HEK293 (cell line): ENCODE data around the gene MTMR12.

ENCODE experiments used
- GLIS2 ChIP-seq: fragments of 450-650 bp; formaldehyde crosslinking; IDR thresholded peaks from 2 replicates; pipeline ENCODE4 v1.5.1; 2016; ENCODE audit warnings: missing biosample characterization, missing genetic modification characterization
- HOXD13 ChIP-seq: sonication (generic); formaldehyde crosslinking; IDR thresholded peaks from 2 replicates; pipeline ENCODE4 v1.8.0; 2022; ENCODE audit warnings: missing genetic modification reagents, borderline replicate concordance
- KLF7 ChIP-seq: fragments of 450-650 bp; formaldehyde crosslinking; IDR thresholded peaks from 2 replicates; pipeline ENCODE4 v1.5.1; 2016; ENCODE audit warnings: missing biosample characterization, missing genetic modification characterization, borderline replicate concordance
- PRDM1 ChIP-seq: fragments of 450-650 bp; formaldehyde crosslinking; IDR thresholded peaks from 2 replicates; pipeline ENCODE4; 2016; ENCODE audit warnings: missing biosample characterization, missing genetic modification characterization
- TRIM28 ChIP-seq: IDR thresholded peaks from 2 replicates; pipeline ENCODE4 v1.6.1; 2011; ENCODE audit warnings: low read length, control low read depth, borderline replicate concordance
- ZBTB8A ChIP-seq: fragments of 450-650 bp; formaldehyde crosslinking; IDR thresholded peaks from 2 replicates; pipeline ENCODE4 v1.5.1; 2016; ENCODE audit warnings: missing biosample characterization, missing genetic modification characterization
- ZEB2 ChIP-seq: fragments of 450-650 bp; formaldehyde crosslinking; IDR thresholded peaks from 2 replicates; pipeline ENCODE4 v1.5.1; 2016; ENCODE audit warnings: missing biosample characterization, missing genetic modification characterization
- ZFP37 ChIP-seq: fragments of 450-650 bp; formaldehyde crosslinking; IDR thresholded peaks from 2 replicates; pipeline ENCODE4 v1.5.1; 2016; ENCODE audit warnings: missing biosample characterization, missing genetic modification characterization
- ZNF311 ChIP-seq: fragments of 450-650 bp; formaldehyde crosslinking; IDR thresholded peaks from 2 replicates; pipeline ENCODE4 v1.5.1; 2017; ENCODE audit warnings: missing biosample characterization, missing genetic modification characterization, borderline replicate concordance
- ZNF354C ChIP-seq: fragments of 450-650 bp; formaldehyde crosslinking; IDR thresholded peaks from 2 replicates; pipeline ENCODE4 v1.5.1; 2016; ENCODE audit warnings: missing biosample characterization, missing genetic modification characterization, low read depth, borderline replicate concordance
- ZNF529 ChIP-seq: fragments of 450-650 bp; formaldehyde crosslinking; IDR thresholded peaks from 2 replicates; pipeline ENCODE4 v1.5.1; 2017; ENCODE audit warnings: missing genetic modification characterization, missing biosample characterization; ENCODE audit not compliant: insufficient replicate concordance
- ZNF530 ChIP-seq: fragments of 450-650 bp; formaldehyde crosslinking; IDR thresholded peaks from 2 replicates; pipeline ENCODE4 v1.5.1; 2016; ENCODE audit warnings: low read depth, missing biosample characterization, missing genetic modification characterization
- ZNF548 ChIP-seq: fragments of 450-650 bp; formaldehyde crosslinking; IDR thresholded peaks from 2 replicates; pipeline ENCODE4 v1.5.1; 2016; ENCODE audit warnings: missing biosample characterization, missing genetic modification characterization
- ZNF558 ChIP-seq: fragments of 450-650 bp; formaldehyde crosslinking; IDR thresholded peaks from 2 replicates; pipeline ENCODE4 v1.5.1; 2016; ENCODE audit warnings: missing biosample characterization, missing genetic modification characterization
- ZNF571 ChIP-seq: fragments of 450-650 bp; formaldehyde crosslinking; IDR thresholded peaks from 2 replicates; pipeline ENCODE4 v1.5.0; 2017; ENCODE audit warnings: missing biosample characterization, missing genetic modification characterization
- ZNF623 ChIP-seq: fragments of 450-650 bp; formaldehyde crosslinking; IDR thresholded peaks from 2 replicates; pipeline ENCODE4 v1.5.1; 2016; ENCODE audit warnings: missing biosample characterization, missing genetic modification characterization
- ZNF654 ChIP-seq: fragments of 450-650 bp; formaldehyde crosslinking; IDR thresholded peaks from 2 replicates; pipeline ENCODE4 v1.5.1; 2016; ENCODE audit warnings: low read depth, missing biosample characterization, missing genetic modification characterization
- ZNF660 ChIP-seq: fragments of 450-650 bp; IDR thresholded peaks from 2 replicates; pipeline ENCODE4 v1.5.1; 2018; ENCODE audit warnings: missing biosample characterization, mild to moderate bottlenecking, missing genetic modification characterization
- ZNF747 ChIP-seq: fragments of 450-650 bp; formaldehyde crosslinking; IDR thresholded peaks from 2 replicates; pipeline ENCODE4 v1.5.1; 2016; ENCODE audit warnings: missing biosample characterization, missing genetic modification characterization
- ZNF776 ChIP-seq: fragments of 450-650 bp; formaldehyde crosslinking; IDR thresholded peaks from 2 replicates; pipeline ENCODE4 v1.5.0; 2017; ENCODE audit warnings: missing biosample characterization, missing genetic modification characterization, borderline replicate concordance
- TF ChIP-seq, protein P1 (sequence below): fragments of 450-650 bp; formaldehyde crosslinking; IDR thresholded peaks from 2 replicates; pipeline ENCODE4 v1.5.1; 2016; ENCODE audit warnings: missing biosample characterization, missing genetic modification characterization
- TF ChIP-seq, protein P2 (sequence below): fragments of 450-650 bp; formaldehyde crosslinking; IDR thresholded peaks from 2 replicates; pipeline ENCODE4 v1.5.1; 2017; ENCODE audit warnings: missing biosample characterization, missing genetic modification characterization
- TF ChIP-seq, protein P3 (sequence below): fragments of 450-650 bp; IDR thresholded peaks from 2 replicates; pipeline ENCODE4 v1.5.1; 2018; ENCODE audit warnings: missing biosample characterization, mild to moderate bottlenecking, missing genetic modification characterization
- TF ChIP-seq, protein P4 (sequence below): fragments of 450-650 bp; formaldehyde crosslinking; IDR thresholded peaks from 2 replicates; pipeline ENCODE4 v1.5.1; 2016; ENCODE audit warnings: missing biosample characterization, missing genetic modification characterization, low read depth
- TF ChIP-seq, protein P5 (sequence below): fragments of 450-650 bp; formaldehyde crosslinking; IDR thresholded peaks from 2 replicates; pipeline ENCODE4 v1.5.1; 2016; ENCODE audit warnings: missing biosample characterization, missing genetic modification characterization
- TF ChIP-seq, protein P6 (sequence below): fragments of 450-650 bp; formaldehyde crosslinking; IDR thresholded peaks from 2 replicates; pipeline ENCODE4 v1.5.1; 2016; ENCODE audit warnings: missing biosample characterization, missing genetic modification characterization
- TF ChIP-seq, protein P7 (sequence below): fragments of 450-650 bp; formaldehyde crosslinking; IDR thresholded peaks from 2 replicates; pipeline ENCODE4 v1.5.1; 2016; ENCODE audit warnings: missing biosample characterization, missing genetic modification characterization

MTMR12 gene

DNA sequence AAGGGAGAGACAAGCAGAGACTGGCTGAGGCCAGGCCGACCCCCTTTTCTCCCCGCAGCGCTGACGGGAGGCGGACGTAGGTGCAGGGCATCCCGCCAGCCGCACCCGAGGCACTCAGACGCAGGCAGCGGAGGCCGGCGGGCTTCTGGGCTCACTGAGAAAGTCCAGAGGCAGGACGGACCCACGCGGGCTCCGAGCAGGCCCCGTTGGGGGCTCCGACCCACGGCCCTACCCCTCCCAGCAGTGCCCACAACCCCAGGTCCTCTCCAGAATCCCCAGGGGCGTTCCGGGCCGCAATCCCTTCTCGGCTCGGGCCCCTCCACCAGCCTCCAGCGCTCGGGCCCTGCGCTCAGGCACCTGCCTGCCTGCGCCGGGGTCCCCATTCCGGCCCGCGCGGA is 543 bp downstream of the MTMR12 start (continued):
- TF ChIP-seq, protein P1, sequence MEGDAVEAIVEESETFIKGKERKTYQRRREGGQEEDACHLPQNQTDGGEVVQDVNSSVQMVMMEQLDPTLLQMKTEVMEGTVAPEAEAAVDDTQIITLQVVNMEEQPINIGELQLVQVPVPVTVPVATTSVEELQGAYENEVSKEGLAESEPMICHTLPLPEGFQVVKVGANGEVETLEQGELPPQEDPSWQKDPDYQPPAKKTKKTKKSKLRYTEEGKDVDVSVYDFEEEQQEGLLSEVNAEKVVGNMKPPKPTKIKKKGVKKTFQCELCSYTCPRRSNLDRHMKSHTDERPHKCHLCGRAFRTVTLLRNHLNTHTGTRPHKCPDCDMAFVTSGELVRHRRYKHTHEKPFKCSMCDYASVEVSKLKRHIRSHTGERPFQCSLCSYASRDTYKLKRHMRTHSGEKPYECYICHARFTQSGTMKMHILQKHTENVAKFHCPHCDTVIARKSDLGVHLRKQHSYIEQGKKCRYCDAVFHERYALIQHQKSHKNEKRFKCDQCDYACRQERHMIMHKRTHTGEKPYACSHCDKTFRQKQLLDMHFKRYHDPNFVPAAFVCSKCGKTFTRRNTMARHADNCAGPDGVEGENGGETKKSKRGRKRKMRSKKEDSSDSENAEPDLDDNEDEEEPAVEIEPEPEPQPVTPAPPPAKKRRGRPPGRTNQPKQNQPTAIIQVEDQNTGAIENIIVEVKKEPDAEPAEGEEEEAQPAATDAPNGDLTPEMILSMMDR (tag by site-specific recombination): no peak
- no peak for TF ChIP-seq ZNF530
- TF ChIP-seq, protein P2, sequence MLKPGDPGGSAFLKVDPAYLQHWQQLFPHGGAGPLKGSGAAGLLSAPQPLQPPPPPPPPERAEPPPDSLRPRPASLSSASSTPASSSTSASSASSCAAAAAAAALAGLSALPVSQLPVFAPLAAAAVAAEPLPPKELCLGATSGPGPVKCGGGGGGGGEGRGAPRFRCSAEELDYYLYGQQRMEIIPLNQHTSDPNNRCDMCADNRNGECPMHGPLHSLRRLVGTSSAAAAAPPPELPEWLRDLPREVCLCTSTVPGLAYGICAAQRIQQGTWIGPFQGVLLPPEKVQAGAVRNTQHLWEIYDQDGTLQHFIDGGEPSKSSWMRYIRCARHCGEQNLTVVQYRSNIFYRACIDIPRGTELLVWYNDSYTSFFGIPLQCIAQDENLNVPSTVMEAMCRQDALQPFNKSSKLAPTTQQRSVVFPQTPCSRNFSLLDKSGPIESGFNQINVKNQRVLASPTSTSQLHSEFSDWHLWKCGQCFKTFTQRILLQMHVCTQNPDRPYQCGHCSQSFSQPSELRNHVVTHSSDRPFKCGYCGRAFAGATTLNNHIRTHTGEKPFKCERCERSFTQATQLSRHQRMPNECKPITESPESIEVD: no peak
- TF ChIP-seq ZNF623: no peak
- TF ChIP-seq KLF7 (tag by site-specific recombination): 0 out of 2 replicates have a peak, but pooled peaks have one; percentile 25
- TF ChIP-seq ZNF660: 0 out of 2 replicates have a peak, but pooled peaks have one; percentile 44
- TF ChIP-seq ZNF776 (tag by site-specific recombination): no peak
- TF ChIP-seq, protein P3, sequence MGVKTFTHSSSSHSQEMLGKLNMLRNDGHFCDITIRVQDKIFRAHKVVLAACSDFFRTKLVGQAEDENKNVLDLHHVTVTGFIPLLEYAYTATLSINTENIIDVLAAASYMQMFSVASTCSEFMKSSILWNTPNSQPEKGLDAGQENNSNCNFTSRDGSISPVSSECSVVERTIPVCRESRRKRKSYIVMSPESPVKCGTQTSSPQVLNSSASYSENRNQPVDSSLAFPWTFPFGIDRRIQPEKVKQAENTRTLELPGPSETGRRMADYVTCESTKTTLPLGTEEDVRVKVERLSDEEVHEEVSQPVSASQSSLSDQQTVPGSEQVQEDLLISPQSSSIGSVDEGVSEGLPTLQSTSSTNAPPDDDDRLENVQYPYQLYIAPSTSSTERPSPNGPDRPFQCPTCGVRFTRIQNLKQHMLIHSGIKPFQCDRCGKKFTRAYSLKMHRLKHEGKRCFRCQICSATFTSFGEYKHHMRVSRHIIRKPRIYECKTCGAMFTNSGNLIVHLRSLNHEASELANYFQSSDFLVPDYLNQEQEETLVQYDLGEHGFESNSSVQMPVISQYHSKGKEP: no peak
- TF ChIP-seq, protein P4, sequence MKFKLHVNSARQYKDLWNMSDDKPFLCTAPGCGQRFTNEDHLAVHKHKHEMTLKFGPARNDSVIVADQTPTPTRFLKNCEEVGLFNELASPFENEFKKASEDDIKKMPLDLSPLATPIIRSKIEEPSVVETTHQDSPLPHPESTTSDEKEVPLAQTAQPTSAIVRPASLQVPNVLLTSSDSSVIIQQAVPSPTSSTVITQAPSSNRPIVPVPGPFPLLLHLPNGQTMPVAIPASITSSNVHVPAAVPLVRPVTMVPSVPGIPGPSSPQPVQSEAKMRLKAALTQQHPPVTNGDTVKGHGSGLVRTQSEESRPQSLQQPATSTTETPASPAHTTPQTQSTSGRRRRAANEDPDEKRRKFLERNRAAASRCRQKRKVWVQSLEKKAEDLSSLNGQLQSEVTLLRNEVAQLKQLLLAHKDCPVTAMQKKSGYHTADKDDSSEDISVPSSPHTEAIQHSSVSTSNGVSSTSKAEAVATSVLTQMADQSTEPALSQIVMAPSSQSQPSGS: no peak
- TF ChIP-seq ZBTB8A (tag by site-specific recombination): peak; percentile 68; the same call in 1 of the 2 replicates
- TF ChIP-seq ZNF654: no peak
- TF ChIP-seq ZEB2 (tag by site-specific recombination): peak; percentile 57; the same call in 1 of the 2 replicates
- no peak for TF ChIP-seq TRIM28
- TF ChIP-seq GLIS2: peak; percentile 94
- no peak for TF ChIP-seq ZNF747
- TF ChIP-seq ZNF571: no peak
- TF ChIP-seq, protein P5, sequence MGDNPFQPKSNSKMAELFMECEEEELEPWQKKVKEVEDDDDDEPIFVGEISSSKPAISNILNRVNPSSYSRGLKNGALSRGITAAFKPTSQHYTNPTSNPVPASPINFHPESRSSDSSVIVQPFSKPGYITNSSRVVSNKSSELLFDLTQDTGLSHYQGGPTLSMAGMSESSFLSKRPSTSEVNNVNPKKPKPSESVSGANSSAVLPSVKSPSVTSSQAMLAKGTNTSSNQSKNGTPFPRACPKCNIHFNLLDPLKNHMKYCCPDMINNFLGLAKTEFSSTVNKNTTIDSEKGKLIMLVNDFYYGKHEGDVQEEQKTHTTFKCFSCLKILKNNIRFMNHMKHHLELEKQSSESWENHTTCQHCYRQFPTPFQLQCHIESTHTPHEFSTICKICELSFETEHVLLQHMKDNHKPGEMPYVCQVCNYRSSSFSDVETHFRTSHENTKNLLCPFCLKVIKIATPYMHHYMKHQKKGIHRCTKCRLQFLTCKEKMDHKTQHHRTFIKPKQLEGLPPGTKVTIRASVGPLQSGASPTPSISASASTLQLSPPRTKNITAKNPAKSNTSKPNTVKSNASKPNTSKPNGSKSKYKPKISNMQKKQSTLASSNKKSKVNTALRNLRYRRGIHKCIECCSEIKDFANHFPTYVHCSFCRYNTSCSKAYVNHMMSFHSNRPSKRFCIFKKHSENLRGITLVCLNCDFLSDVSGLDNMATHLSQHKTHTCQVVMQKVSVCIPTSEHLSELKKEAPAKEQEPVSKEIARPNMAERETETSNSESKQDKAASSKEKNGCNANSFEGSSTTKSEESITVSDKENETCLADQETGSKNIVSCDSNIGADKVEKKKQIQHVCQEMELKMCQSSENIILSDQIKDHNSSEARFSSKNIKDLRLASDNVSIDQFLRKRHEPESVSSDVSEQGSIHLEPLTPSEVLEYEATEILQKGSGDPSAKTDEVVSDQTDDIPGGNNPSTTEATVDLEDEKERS: no peak
- TF ChIP-seq ZNF354C (tag by site-specific recombination): no peak
- no peak for TF ChIP-seq ZNF548 (tag by site-specific recombination)
- TF ChIP-seq ZNF558 (tag by site-specific recombination): no peak
- TF ChIP-seq ZNF529 (tag by site-specific recombination): no peak
- no peak for TF ChIP-seq ZNF311 (tag by site-specific recombination)
- TF ChIP-seq, protein P6, sequence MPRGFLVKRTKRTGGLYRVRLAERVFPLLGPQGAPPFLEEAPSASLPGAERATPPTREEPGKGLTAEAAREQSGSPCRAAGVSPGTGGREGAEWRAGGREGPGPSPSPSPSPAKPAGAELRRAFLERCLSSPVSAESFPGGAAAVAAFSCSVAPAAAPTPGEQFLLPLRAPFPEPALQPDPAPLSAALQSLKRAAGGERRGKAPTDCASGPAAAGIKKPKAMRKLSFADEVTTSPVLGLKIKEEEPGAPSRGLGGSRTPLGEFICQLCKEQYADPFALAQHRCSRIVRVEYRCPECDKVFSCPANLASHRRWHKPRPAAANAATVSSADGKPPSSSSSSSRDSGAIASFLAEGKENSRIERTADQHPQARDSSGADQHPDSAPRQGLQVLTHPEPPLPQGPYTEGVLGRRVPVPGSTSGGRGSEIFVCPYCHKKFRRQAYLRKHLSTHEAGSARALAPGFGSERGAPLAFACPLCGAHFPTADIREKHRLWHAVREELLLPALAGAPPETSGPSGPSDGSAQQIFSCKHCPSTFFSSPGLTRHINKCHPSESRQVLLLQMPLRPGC (tag by site-specific recombination): no peak; the same call in 1 of the 2 replicates
- TF ChIP-seq, protein P7, sequence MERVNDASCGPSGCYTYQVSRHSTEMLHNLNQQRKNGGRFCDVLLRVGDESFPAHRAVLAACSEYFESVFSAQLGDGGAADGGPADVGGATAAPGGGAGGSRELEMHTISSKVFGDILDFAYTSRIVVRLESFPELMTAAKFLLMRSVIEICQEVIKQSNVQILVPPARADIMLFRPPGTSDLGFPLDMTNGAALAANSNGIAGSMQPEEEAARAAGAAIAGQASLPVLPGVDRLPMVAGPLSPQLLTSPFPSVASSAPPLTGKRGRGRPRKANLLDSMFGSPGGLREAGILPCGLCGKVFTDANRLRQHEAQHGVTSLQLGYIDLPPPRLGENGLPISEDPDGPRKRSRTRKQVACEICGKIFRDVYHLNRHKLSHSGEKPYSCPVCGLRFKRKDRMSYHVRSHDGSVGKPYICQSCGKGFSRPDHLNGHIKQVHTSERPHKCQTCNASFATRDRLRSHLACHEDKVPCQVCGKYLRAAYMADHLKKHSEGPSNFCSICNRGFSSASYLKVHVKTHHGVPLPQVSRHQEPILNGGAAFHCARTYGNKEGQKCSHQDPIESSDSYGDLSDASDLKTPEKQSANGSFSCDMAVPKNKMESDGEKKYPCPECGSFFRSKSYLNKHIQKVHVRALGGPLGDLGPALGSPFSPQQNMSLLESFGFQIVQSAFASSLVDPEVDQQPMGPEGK: peak; percentile 70
- TF ChIP-seq PRDM1: 0 out of 2 replicates have a peak, but pooled peaks have one; percentile 44
- TF ChIP-seq ZFP37: 0 out of 2 replicates have a peak, but pooled peaks have one; percentile 29
- no peak for TF ChIP-seq HOXD13 (CRISPR knock-in tag)
